WTC11 (cell line): ENCODE results near the gene RAB40B. TPM values are rescaled to one million over a fixed set of nuclear protein-coding genes. Genes with fewer than 3 reads are reported as not detected.

Source experiments
- AFF4 ChIP-seq: sonication (generic); formaldehyde crosslinking; IDR thresholded peaks from 2 replicates; pipeline ENCODE4 v1.8.1; 2023; ENCODE audit warnings: mild to moderate bottlenecking, missing genetic modification reagents, borderline replicate concordance
- ATF1 ChIP-seq: sonication (generic); formaldehyde crosslinking; IDR thresholded peaks from 2 replicates; pipeline ENCODE4 v1.8.1; 2023; ENCODE audit warnings: mild to moderate bottlenecking, moderate library complexity, missing genetic modification reagents
- ELF4 ChIP-seq: sonication (generic); formaldehyde crosslinking; IDR thresholded peaks from 2 replicates; pipeline ENCODE4 v1.8.1; 2022; ENCODE audit warnings: low read depth, mild to moderate bottlenecking, moderate library complexity, missing genetic modification reagents
- EMX1 ChIP-seq: fragments of 250-450 bp; sonication (Bioruptor Pico); IDR thresholded peaks from 2 replicates; pipeline ENCODE4 v1.8.0; 2021; ENCODE audit warnings: mild to moderate bottlenecking
- ESRRA ChIP-seq: sonication (generic); formaldehyde crosslinking; IDR thresholded peaks from 2 replicates; pipeline ENCODE4 v1.8.1; 2022; ENCODE audit warnings: mild to moderate bottlenecking, missing genetic modification reagents, borderline replicate concordance
- FOXP4 ChIP-seq: sonication (generic); formaldehyde crosslinking; IDR thresholded peaks from 2 replicates; pipeline ENCODE4 v1.8.0; 2022; ENCODE audit warnings: mild to moderate bottlenecking, missing genetic modification reagents
- GRHL2 ChIP-seq: fragments of 250-450 bp; sonication (Bioruptor Pico); IDR thresholded peaks from 2 replicates; pipeline ENCODE4 v1.8.0; 2022; ENCODE audit warnings: mild to moderate bottlenecking, moderate library complexity; ENCODE audit not compliant: insufficient replicate concordance, severe bottlenecking
- HMGXB4 ChIP-seq: sonication (generic); formaldehyde crosslinking; IDR thresholded peaks from 2 replicates; pipeline ENCODE4 v1.8.1; 2023; ENCODE audit warnings: mild to moderate bottlenecking, moderate library complexity, missing genetic modification reagents
- IRF2 ChIP-seq: sonication (generic); formaldehyde crosslinking; IDR thresholded peaks from 2 replicates; pipeline ENCODE4 v1.8.0; 2022; ENCODE audit warnings: low read depth, missing genetic modification reagents, borderline replicate concordance
- JUN ChIP-seq: sonication (generic); formaldehyde crosslinking; IDR thresholded peaks from 2 replicates; pipeline ENCODE4 v1.8.0; 2023; ENCODE audit warnings: mild to moderate bottlenecking, missing genetic modification reagents
- MAX ChIP-seq: sonication (generic); formaldehyde crosslinking; IDR thresholded peaks from 2 replicates; pipeline ENCODE4 v1.8.0; 2022; ENCODE audit warnings: mild to moderate bottlenecking, missing genetic modification reagents
- NFATC4 ChIP-seq: fragments of 250-450 bp; sonication (Bioruptor Pico); IDR thresholded peaks from 2 replicates; pipeline ENCODE4 v1.9.0; 2021; ENCODE audit warnings: mild to moderate bottlenecking
- NFE2L1 ChIP-seq: sonication (generic); formaldehyde crosslinking; IDR thresholded peaks from 2 replicates; pipeline ENCODE4 v1.8.1; 2023; ENCODE audit warnings: missing genetic modification reagents
- NFYB ChIP-seq: sonication (generic); formaldehyde crosslinking; conservative IDR thresholded peaks from 2 replicates; pipeline ENCODE4 v1.8.0; 2022; ENCODE audit warnings: low read depth, missing genetic modification reagents
- RELA ChIP-seq: sonication (generic); formaldehyde crosslinking; IDR thresholded peaks from 2 replicates; pipeline ENCODE4 v1.8.1; 2022; ENCODE audit warnings: missing genetic modification reagents, mild to moderate bottlenecking, borderline replicate concordance
- SMAD3 ChIP-seq: sonication (generic); formaldehyde crosslinking; IDR thresholded peaks from 2 replicates; pipeline ENCODE4 v1.8.0; 2022; ENCODE audit warnings: missing genetic modification reagents, mild to moderate bottlenecking, borderline replicate concordance
- SOX15 ChIP-seq: fragments of 250-450 bp; sonication (Bioruptor Pico); IDR thresholded peaks from 2 replicates; pipeline ENCODE4 v1.9.0; 2021; ENCODE audit warnings: mild to moderate bottlenecking
- TEAD1 ChIP-seq: sonication (generic); formaldehyde crosslinking; IDR thresholded peaks from 2 replicates; pipeline ENCODE4 v1.8.0; 2022; ENCODE audit warnings: mild to moderate bottlenecking, missing genetic modification reagents
- ZBTB21 ChIP-seq: sonication (generic); formaldehyde crosslinking; IDR thresholded peaks from 2 replicates; pipeline ENCODE4 v1.8.1; 2023; ENCODE audit warnings: mild to moderate bottlenecking, missing genetic modification reagents, borderline replicate concordance
- ZNF317 ChIP-seq: sonication (generic); formaldehyde crosslinking; IDR thresholded peaks from 2 replicates; pipeline ENCODE4 v1.8.1; 2023; ENCODE audit warnings: low read depth, mild to moderate bottlenecking, moderate library complexity, missing genetic modification reagents, borderline replicate concordance
- ZNF671 ChIP-seq: fragments of 250-450 bp; sonication (Bioruptor Pico); IDR thresholded peaks from 2 replicates; pipeline ENCODE4 v1.8.0; 2021; ENCODE audit warnings: mild to moderate bottlenecking
- total RNA-seq: library from RNA; stranded (reverse); gene quantifications from 3 replicates; pipeline ENCODE4 v1.2.3, GENCODE V29; 2021
- TF ChIP-seq, protein P1 (sequence below): sonication (generic); formaldehyde crosslinking; IDR thresholded peaks from 2 replicates; pipeline ENCODE4 v1.8.0; 2022; ENCODE audit warnings: missing genetic modification reagents
- TF ChIP-seq, protein P2 (sequence below): sonication (generic); formaldehyde crosslinking; IDR thresholded peaks from 2 replicates; pipeline ENCODE4 v1.8.0; 2022; ENCODE audit warnings: mild to moderate bottlenecking, missing genetic modification reagents
- TF ChIP-seq, protein P3 (sequence below): sonication (generic); formaldehyde crosslinking; IDR thresholded peaks from 2 replicates; pipeline ENCODE4 v1.8.1; 2023; ENCODE audit warnings: mild to moderate bottlenecking, missing genetic modification reagents
- TF ChIP-seq, protein P4 (sequence below): sonication (generic); formaldehyde crosslinking; IDR thresholded peaks from 2 replicates; pipeline ENCODE4 v1.8.0; 2023; ENCODE audit warnings: missing genetic modification reagents

The RAB40B gene
- total RNA-seq, 1 experiment from 2014 or later: 3.1 TPM

GRCh38 chr17:82648165-82648668 lies 50.3 kb downstream of the RAB40B start, which contains the start of gene WDR45B (continued):
- TF ChIP-seq ELF4: 0 out of 2 replicates have a peak, but pooled peaks have one; percentile 36
- TF ChIP-seq, protein P1, sequence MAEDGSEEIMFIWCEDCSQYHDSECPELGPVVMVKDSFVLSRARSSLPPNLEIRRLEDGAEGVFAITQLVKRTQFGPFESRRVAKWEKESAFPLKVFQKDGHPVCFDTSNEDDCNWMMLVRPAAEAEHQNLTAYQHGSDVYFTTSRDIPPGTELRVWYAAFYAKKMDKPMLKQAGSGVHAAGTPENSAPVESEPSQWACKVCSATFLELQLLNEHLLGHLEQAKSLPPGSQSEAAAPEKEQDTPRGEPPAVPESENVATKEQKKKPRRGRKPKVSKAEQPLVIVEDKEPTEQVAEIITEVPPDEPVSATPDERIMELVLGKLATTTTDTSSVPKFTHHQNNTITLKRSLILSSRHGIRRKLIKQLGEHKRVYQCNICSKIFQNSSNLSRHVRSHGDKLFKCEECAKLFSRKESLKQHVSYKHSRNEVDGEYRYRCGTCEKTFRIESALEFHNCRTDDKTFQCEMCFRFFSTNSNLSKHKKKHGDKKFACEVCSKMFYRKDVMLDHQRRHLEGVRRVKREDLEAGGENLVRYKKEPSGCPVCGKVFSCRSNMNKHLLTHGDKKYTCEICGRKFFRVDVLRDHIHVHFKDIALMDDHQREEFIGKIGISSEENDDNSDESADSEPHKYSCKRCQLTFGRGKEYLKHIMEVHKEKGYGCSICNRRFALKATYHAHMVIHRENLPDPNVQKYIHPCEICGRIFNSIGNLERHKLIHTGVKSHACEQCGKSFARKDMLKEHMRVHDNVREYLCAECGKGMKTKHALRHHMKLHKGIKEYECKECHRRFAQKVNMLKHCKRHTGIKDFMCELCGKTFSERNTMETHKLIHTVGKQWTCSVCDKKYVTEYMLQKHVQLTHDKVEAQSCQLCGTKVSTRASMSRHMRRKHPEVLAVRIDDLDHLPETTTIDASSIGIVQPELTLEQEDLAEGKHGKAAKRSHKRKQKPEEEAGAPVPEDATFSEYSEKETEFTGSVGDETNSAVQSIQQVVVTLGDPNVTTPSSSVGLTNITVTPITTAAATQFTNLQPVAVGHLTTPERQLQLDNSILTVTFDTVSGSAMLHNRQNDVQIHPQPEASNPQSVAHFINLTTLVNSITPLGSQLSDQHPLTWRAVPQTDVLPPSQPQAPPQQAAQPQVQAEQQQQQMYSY (CRISPR knock-in tag): no peak
- no peak for TF ChIP-seq SMAD3 (CRISPR knock-in tag)
- TF ChIP-seq, protein P2, sequence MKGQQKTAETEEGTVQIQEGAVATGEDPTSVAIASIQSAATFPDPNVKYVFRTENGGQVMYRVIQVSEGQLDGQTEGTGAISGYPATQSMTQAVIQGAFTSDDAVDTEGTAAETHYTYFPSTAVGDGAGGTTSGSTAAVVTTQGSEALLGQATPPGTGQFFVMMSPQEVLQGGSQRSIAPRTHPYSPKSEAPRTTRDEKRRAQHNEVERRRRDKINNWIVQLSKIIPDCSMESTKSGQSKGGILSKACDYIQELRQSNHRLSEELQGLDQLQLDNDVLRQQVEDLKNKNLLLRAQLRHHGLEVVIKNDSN: 0 out of 2 replicates have a peak, but pooled peaks have one; percentile 49
- TF ChIP-seq NFYB (CRISPR knock-in tag): no peak
- TF ChIP-seq ZNF317 (CRISPR knock-in tag): no peak
- no peak for TF ChIP-seq IRF2 (CRISPR knock-in tag)
- TF ChIP-seq FOXP4: peak; percentile 92
- TF ChIP-seq, protein P3, sequence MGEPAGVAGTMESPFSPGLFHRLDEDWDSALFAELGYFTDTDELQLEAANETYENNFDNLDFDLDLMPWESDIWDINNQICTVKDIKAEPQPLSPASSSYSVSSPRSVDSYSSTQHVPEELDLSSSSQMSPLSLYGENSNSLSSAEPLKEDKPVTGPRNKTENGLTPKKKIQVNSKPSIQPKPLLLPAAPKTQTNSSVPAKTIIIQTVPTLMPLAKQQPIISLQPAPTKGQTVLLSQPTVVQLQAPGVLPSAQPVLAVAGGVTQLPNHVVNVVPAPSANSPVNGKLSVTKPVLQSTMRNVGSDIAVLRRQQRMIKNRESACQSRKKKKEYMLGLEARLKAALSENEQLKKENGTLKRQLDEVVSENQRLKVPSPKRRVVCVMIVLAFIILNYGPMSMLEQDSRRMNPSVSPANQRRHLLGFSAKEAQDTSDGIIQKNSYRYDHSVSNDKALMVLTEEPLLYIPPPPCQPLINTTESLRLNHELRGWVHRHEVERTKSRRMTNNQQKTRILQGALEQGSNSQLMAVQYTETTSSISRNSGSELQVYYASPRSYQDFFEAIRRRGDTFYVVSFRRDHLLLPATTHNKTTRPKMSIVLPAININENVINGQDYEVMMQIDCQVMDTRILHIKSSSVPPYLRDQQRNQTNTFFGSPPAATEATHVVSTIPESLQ (CRISPR knock-in tag): no peak
- TF ChIP-seq HMGXB4: peak; percentile 83
- peak; percentile 69 for TF ChIP-seq MAX (CRISPR knock-in tag)
- TF ChIP-seq RELA: no peak
- no peak for TF ChIP-seq ZNF671 (CRISPR knock-in tag)
- no peak for TF ChIP-seq NFATC4 (CRISPR knock-in tag)
- no peak for TF ChIP-seq AFF4 (CRISPR knock-in tag)
- TF ChIP-seq ZBTB21 (CRISPR knock-in tag): 0 out of 2 replicates have a peak, but pooled peaks have one; percentile 66
- 0 out of 2 replicates have a peak, but pooled peaks have one; percentile 56 for TF ChIP-seq ATF1 (CRISPR knock-in tag)
- TF ChIP-seq, protein P4, sequence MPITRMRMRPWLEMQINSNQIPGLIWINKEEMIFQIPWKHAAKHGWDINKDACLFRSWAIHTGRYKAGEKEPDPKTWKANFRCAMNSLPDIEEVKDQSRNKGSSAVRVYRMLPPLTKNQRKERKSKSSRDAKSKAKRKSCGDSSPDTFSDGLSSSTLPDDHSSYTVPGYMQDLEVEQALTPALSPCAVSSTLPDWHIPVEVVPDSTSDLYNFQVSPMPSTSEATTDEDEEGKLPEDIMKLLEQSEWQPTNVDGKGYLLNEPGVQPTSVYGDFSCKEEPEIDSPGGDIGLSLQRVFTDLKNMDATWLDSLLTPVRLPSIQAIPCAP (CRISPR knock-in tag): peak; percentile 57; the same call in 1 of the 2 replicates
- no peak for TF ChIP-seq TEAD1 (CRISPR knock-in tag)
- no peak for TF ChIP-seq SOX15 (CRISPR knock-in tag)
- 0 out of 2 replicates have a peak, but pooled peaks have one; percentile 56 for TF ChIP-seq ESRRA (CRISPR knock-in tag)
- no peak for TF ChIP-seq EMX1 (CRISPR knock-in tag)
- TF ChIP-seq NFE2L1 (CRISPR knock-in tag): no peak
- no peak for TF ChIP-seq GRHL2
- peak; percentile 70; the same call in 1 of the 2 replicates for TF ChIP-seq JUN (CRISPR knock-in tag)
